Measurements from ENCODE around the gene SLIT1.

- TF ChIP-seq CTCF (IDR thresholded peaks at IDR 0.05) (no peak), POLR2A (IDR thresholded peaks at IDR 0.05) (no peak)
Measured at GRCh38 chr10:97185326-97186058, at the start of gene SLIT1.

All from adrenal gland (tissue), 5 donors.